Occipital lobe (tissue), 2 donors: ENCODE data around the gene CYP2B6. TPM values are rescaled to one million over a fixed set of nuclear protein-coding genes. Genes with fewer than 3 reads are reported as not detected.
"Not testable (repeated sequence)": the region's sequence is repeated elsewhere in the genome, so short reads cannot be mapped to it uniquely, and the experiment has no call there.

Source experiments
- DNase-seq: peaks from one replicate; lab custom pipeline; 2025; lab: John Stamatoyannopoulos, UW
- total RNA-seq: library from RNA; depleted of rRNA; stranded (reverse); fragments of >200 nt; gene quantifications from one replicate; pipeline ENCODE4 v1.2.3, GENCODE V29; 2014

Gene CYP2B6
- total RNA-seq, 1 donor from 2014 or later, result not detected

GRCh38 chr19:41030651-41031050 lies 39.6 kb downstream of the CYP2B6 start:
- DNase-seq, result no peak

GRCh38 chr19:41031916-41032315 lies 40.8 kb downstream of the CYP2B6 start:
- DNase-seq, result no peak

- DNase-seq, result not testable (repeated sequence)
These were observed 42.2 kb downstream of the CYP2B6 start for GRCh38 chr19:41033324-41033723.

GRCh38 chr19:41039806-41040205 lies 48.7 kb downstream of the CYP2B6 start:
- DNase-seq, result no peak

GRCh38 chr19:41045095-41045494 lies 54.0 kb downstream of the CYP2B6 start:
- DNase-seq, result not testable (repeated sequence)

GRCh38 chr19:41050426-41050825 lies 59.3 kb downstream of the CYP2B6 start:
- DNase-seq, result no peak

- DNase-seq, result not testable (repeated sequence)
These were observed 61.1 kb downstream of the CYP2B6 start for GRCh38 chr19:41052162-41052561.

GRCh38 chr19:41053331-41053730 lies 62.2 kb downstream of the CYP2B6 start:
- not testable (repeated sequence) for DNase-seq

- no peak for DNase-seq
These were observed 74.0 kb downstream of the CYP2B6 start for GRCh38 chr19:41064974-41065569.

Other genes with a start within 250 kb of the CYP2B6 start
- gene ACTMAP, start 240.8 kb upstream of the CYP2B6 start, total RNA-seq, result 0.31 TPM
- 17.0 TPM for gene SNRPA, start 240.1 kb upstream of the CYP2B6 start, total RNA-seq
- not detected for gene MIA, start 215.8 kb upstream of the CYP2B6 start, total RNA-seq
- 8.6 TPM for gene RAB4B, start 213.0 kb upstream of the CYP2B6 start, total RNA-seq
- gene EGLN2, start 192.1 kb upstream of the CYP2B6 start, total RNA-seq, result 46.9 TPM
- gene CYP2A6, start 140.8 kb upstream of the CYP2B6 start, total RNA-seq, result not detected
- 0.78 TPM for gene CYP2A7, start 109.1 kb upstream of the CYP2B6 start, total RNA-seq
- not detected for gene CYP2A13, start 97.2 kb downstream of the CYP2B6 start, total RNA-seq
- gene CYP2F1, start 123.2 kb downstream of the CYP2B6 start, total RNA-seq, result not detected
- gene CYP2S1, start 201.9 kb downstream of the CYP2B6 start, total RNA-seq, result 1.4 TPM
- gene AXL, start 227.9 kb downstream of the CYP2B6 start, total RNA-seq, result 9.2 TPM